Activated T-helper 2 cell treated with anti-CD3 and anti-CD28 coated beads, Interferon-gamma antibody, Interleukin-2, Interleukin-4, amounts not matched to agents 10 μg/mL and 5 μg/mL and 100 μg/mL, durations not matched to agents 14 hours and 24 hours and 36 hours (primary cell): ENCODE measurements around the gene ATF5. TPM values are rescaled to one million over a fixed set of nuclear protein-coding genes. Genes with fewer than 3 reads are reported as not detected.
A peak's percentile ranks its signal among the peaks of the same experiment; 100 is the strongest.

ENCODE experiments used
- DNase-seq: peaks from one replicate; pipeline ENCODE4 v3.0.0; 2021; ENCODE audit warnings: low spot score
- H3K27ac Mint-ChIP-seq: one replicate; pipeline ENCODE4 v1.8.0; 2021; ENCODE audit warnings: mixed read lengths
- H3K27me3 Mint-ChIP-seq: one replicate; pipeline ENCODE4 v1.8.0; 2021; ENCODE audit warnings: low read depth, mixed read lengths
- H3K36me3 Mint-ChIP-seq: one replicate; pipeline ENCODE4 v1.8.0; 2021; ENCODE audit warnings: low read depth, mixed read lengths
- H3K4me1 Mint-ChIP-seq: one replicate; pipeline ENCODE4 v1.8.0; 2021; ENCODE audit warnings: low read depth, mixed read lengths
- H3K4me3 Mint-ChIP-seq: one replicate; pipeline ENCODE4 v1.8.0; 2021; ENCODE audit warnings: low read depth, mild to moderate bottlenecking, moderate library complexity, mixed read lengths
- H3K9me3 Mint-ChIP-seq: one replicate; pipeline ENCODE4 v1.8.0; 2021; ENCODE audit warnings: mixed read lengths
- intact Hi-C: fragments of 100-400 bp; cut with micrococcal nuclease; formaldehyde crosslinking; loops from one replicate; pipeline ENCODE4 v1.15.1; 2023
- total RNA-seq: library from RNA; stranded (reverse); gene quantifications from 2 replicates; pipeline ENCODE4 v1.2.3, GENCODE V29; 2022

The ATF5 gene, protein sequence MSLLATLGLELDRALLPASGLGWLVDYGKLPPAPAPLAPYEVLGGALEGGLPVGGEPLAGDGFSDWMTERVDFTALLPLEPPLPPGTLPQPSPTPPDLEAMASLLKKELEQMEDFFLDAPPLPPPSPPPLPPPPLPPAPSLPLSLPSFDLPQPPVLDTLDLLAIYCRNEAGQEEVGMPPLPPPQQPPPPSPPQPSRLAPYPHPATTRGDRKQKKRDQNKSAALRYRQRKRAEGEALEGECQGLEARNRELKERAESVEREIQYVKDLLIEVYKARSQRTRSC
- 26.0 and 28.3 TPM in 2 replicates for total RNA-seq

DNA sequence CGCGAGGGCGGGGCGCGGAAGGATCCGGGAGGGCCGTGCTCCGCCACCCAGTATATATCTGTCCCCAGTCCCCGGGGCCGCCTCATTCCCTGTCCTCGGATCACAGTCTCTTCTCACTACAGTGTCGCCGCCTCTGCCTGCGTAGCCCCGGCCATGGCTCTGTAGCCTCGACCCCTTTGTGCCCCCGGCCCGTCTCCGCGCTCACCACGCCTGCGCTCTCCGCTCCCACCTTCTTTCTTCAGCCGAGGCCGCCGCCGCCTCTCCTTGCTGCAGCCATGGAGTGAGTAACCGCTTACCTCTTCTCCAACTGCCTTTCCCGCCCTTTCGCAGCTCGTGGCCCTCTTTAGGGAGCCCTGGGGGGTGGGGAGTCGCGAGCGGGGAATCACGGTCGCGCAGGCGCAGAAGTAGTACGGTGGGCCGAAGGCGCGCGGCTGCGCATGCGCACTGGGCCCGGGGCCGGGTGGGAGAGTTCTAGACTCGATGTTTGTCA, at the start of gene ATF5, which contains the start of gene NUP62:
Gene ATF5 (plus strand): TSS at position 85 of the 490 bp plus-strand sequence. CDS start 1,646 bp downstream, outside the sequence.
Gene NUP62 (minus strand): TSS at position 384 of the 490 bp plus-strand sequence. CDS start 19,697 bp downstream, outside the sequence.
- intact Hi-C loops: loop anchor here (2.0 kb wide), 4 partner anchors 32 to 400 kb away; partner anchors contain the start of genes AKT1S1, IL4I1, KCNC3 and RRAS
- peak; percentile 90 for DNase-seq
- no peaks in the 10 kb centered on the region for H3K9me3 Mint-ChIP-seq
- H3K27ac Mint-ChIP-seq: peak within 1 kb of the TSS; percentile 98
- peaks cover 79% of the 10 kb centered on the region for H3K36me3 Mint-ChIP-seq
- peaks cover 36% of the 10 kb centered on the region for H3K4me1 Mint-ChIP-seq
- H3K27me3 Mint-ChIP-seq: no peaks in the 10 kb centered on the region
- H3K4me3 Mint-ChIP-seq: peak within 1 kb of the TSS; percentile 98

DNA sequence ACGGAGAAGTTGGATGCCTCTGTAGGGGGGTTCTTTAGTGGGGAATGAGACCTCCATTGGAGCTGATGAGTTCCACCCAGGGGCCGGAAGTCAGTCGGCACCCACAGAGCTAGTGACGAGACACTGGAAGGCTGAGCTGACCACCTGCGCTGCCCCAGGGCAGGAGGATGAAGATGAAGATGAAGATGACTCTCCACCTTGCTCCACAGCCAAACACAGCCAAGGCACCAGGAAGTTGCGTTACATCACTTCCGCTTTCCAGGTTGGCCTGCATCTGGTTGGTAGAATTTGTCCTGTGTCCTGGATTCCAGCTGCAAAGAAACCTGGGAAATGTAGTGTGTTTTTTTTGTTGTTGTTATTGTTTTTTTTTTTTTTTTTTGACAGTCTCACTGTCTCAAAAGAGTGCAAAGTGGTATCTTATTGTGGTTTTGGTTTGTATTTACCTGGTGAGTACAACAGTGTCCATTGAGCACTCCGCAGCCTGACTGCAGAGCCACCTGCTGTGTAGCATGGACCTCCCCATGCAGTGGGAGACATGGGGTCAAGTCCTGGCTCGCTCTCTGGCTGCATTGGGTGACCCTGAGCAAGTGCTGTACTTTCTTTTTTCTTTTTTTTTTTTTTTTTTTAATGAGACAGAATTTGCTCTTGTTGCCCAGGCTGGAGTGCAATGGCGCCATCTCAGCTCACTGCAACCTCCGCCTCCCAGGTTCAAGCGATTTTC, 49.6 kb upstream of the ATF5 start:
- intact Hi-C loops: no loop called here
- no peak overlapping the region for H3K27ac Mint-ChIP-seq
- DNase-seq: no peak
- H3K4me1 Mint-ChIP-seq: peaks cover 22% of the 10 kb centered on the region
- H3K27me3 Mint-ChIP-seq: no peaks in the 10 kb centered on the region
- peaks cover 53% of the 10 kb centered on the region for H3K36me3 Mint-ChIP-seq
- H3K4me3 Mint-ChIP-seq: peak overlapping the region; percentile 22
- H3K9me3 Mint-ChIP-seq: no peaks in the 10 kb centered on the region

DNA sequence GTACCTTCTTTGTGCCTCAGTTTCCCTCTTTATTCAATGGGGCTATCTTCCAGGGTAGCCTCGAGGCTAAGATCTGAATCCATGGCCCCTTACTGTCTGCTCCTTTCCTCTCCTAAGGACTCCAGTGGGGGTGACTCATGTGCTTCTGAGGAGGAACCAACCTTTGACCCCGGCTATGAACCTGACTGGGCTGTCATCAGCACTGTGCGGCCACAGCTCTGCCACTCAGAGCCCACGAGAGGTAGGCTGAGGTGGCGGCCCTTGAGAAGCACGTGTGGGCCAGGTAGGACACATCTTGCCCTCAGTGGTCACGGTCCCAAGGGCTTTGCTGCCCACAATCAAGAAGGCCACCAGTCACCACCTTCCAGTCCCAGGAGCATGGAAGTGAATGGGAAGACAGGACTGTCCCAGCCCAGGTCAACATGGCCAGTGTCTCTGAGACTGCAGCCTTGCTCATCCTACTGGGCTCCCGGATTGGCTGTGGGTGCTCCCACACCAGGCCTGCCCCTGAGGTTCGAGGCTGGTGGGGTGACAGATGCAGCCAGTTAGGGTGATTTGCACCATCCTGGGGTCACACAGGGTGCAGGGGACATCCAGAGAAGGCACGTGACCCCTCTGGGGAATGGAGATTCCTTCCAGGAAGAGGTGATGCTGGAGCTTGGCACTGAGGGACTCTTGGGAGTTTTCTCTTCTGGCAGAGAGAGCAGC, 48.7 kb upstream of the ATF5 start:
- Mint-ChIP-seq H3K4me1 (peaks cover 17% of the 10 kb centered on the region), H3K4me3 (peak overlapping the region; percentile 14), H3K36me3 (peaks cover 61% of the 10 kb centered on the region)

DNA sequence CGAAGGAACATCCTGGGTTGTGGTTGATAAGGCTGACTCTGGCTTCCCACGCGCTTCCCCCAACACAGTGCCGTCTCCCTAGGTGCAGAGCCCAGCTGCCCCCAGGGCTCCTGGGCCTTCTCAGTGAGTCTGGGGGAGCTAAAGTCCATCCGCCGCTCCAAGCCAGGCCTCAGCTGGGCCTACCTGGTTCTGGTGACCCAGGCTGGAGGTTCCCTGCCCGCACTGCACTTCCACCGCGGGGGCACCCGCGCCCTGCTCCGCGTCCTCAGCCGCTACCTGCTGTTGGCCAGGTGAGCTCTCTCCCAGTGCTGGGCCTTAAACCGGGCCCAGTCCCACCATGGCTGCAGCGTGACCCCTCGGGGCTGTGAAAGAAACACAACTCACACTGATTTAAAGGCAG, 47.8 kb upstream of the ATF5 start:
- H3K36me3 Mint-ChIP-seq: peaks cover 65% of the 10 kb centered on the region
- H3K4me1 Mint-ChIP-seq: peaks cover 12% of the 10 kb centered on the region
- intact Hi-C loops: no loop called here
- DNase-seq: no peak
- H3K27me3 Mint-ChIP-seq: no peaks in the 10 kb centered on the region
- H3K27ac Mint-ChIP-seq: no peak overlapping the region
- H3K4me3 Mint-ChIP-seq: no peak overlapping the region
- H3K9me3 Mint-ChIP-seq: no peaks in the 10 kb centered on the region

More for the DNA sequence above, 48.7 kb upstream of the ATF5 start:
- intact Hi-C loops: no loop called here
- Mint-ChIP-seq H3K27me3 (no peaks in the 10 kb centered on the region), H3K9me3 (no peaks in the 10 kb centered on the region), H3K27ac (no peak overlapping the region)
- DNase-seq: no peak

DNA sequence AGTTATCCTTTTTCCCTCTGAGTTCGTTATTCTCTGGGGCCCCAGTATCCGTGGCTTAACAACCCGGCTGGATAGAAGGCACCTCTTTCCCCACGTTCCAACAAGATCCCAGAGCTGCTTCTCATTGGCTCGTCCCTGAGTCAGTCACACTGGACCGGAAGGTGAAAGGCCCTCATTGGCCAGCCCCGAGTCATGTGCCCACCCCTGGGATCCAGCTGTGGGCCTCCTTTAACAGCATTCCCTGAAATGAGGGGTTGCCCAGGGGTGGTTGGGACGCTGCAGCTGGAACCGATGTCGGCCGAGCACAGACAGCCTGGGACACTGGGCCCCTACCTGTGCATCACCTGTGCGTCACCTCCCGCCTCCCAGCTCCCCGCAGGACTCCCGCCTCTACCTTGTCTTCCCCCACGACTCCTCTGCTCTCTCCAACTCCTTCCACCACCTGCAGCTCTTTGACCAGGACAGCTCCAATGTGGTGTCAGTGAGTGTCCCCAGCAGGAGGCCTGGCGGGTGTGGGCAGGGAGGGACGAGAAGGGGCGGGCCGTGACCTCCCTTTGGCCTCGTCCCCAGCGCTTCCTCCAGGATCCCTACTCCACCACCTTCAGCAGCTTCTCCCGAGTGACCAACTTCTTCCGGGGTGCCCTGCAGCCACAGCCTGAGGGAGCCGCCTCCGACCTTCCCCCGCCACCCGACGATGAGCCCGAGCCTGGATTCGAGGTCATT, 47.2 kb upstream of the ATF5 start:
- no peaks in the 10 kb centered on the region for H3K9me3 Mint-ChIP-seq
- DNase-seq: no peak
- peaks cover 69% of the 10 kb centered on the region for H3K36me3 Mint-ChIP-seq
- intact Hi-C loops: no loop called here
- no peak overlapping the region for H3K27ac Mint-ChIP-seq
- no peak overlapping the region for H3K4me3 Mint-ChIP-seq
- no peaks in the 10 kb centered on the region for H3K27me3 Mint-ChIP-seq
- H3K4me1 Mint-ChIP-seq: peaks cover 12% of the 10 kb centered on the region

DNA sequence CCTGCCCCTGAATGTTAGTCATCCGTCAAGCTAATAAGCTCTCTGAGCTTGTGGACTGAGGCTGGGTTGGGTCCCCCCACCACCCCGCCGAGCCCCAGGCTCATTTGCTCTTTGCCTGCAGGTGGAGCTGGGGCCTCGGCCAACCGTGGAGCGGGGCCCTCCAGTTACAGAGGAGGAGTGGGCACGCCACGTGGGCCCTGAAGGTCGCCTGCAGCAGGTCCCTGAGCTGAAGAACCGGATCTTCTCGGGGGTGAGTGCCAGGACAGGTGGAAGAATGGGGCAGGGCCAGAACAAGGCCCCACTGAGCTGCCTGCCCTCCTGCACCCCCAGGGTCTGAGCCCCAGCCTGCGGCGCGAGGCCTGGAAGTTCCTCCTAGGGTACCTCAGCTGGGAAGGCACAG, 46.4 kb upstream of the ATF5 start:
- no peak overlapping the region for H3K27ac Mint-ChIP-seq
- peaks cover 12% of the 10 kb centered on the region for H3K4me1 Mint-ChIP-seq
- DNase-seq: no peak
- no peak overlapping the region for H3K4me3 Mint-ChIP-seq
- no peaks in the 10 kb centered on the region for H3K27me3 Mint-ChIP-seq
- intact Hi-C loops: no loop called here
- no peaks in the 10 kb centered on the region for H3K9me3 Mint-ChIP-seq
- peaks cover 69% of the 10 kb centered on the region for H3K36me3 Mint-ChIP-seq

DNA sequence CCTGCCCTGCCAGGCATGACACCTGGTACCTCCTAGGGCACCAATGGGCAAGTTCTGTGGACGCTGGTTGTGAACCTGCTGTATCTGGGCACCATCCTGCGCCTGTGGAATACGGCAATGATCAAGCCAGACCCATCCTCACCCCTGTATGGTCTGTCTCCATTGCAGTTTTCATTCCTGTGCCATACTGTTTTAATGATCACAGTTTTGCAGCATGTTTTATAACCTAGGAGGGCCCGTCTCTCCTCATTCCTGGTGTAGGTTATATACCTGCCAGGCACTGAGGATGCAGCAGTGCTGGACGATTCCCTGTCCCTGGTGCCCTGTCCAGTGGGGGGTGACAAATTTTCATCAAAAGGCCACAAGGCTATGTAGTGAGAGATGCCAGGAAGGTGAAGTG, 45.9 kb upstream of the ATF5 start:
- H3K36me3 Mint-ChIP-seq: peaks cover 66% of the 10 kb centered on the region
- DNase-seq: no peak
- no peak overlapping the region for H3K4me3 Mint-ChIP-seq
- peaks cover 10% of the 10 kb centered on the region for H3K4me1 Mint-ChIP-seq
- H3K27ac Mint-ChIP-seq: no peak overlapping the region
- intact Hi-C loops: no loop called here
- no peaks in the 10 kb centered on the region for H3K9me3 Mint-ChIP-seq
- no peaks in the 10 kb centered on the region for H3K27me3 Mint-ChIP-seq

DNA sequence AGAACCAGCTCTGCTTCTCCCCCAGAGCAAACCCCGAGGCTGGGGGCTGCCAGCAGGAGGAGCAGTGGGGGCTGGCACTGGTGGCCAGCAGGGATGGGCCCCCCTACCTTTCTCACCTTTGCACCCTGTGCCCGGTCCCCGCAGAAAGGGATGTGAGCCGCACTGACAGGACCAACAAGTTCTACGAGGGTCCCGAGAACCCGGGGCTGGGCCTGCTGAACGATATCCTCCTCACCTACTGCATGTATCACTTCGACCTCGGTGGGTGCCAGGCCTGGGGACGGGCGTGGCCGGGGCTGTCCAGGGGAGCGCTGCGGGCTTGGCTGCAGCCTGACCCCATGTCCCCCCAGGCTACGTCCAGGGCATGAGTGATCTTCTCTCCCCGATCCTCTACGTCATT, 44.9 kb upstream of the ATF5 start:
- no peaks in the 10 kb centered on the region for H3K27me3 Mint-ChIP-seq
- peaks cover 67% of the 10 kb centered on the region for H3K36me3 Mint-ChIP-seq
- DNase-seq: no peak
- H3K9me3 Mint-ChIP-seq: no peaks in the 10 kb centered on the region
- intact Hi-C loops: no loop called here
- H3K27ac Mint-ChIP-seq: no peak overlapping the region
- no peak overlapping the region for H3K4me3 Mint-ChIP-seq
- peaks cover under 1% of the 10 kb centered on the region for H3K4me1 Mint-ChIP-seq

DNA sequence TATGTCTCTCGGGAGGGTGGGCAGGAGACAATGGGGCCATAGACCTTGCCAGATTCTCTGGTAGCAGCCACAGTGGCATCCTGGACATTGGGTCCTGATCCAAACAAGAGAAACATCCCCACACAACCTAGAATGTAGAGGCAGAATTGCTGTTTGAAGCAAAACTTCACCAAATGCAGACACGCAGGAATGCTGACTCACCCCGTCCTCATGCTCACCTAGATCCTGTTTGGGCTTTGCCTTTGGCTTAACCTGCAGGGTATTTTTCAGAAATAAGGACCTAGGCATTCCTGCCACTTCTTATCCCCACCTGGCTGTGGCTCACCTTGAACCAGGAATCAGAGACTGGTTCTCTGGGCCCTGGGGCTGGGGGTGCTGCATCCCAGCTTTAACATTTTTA, 44.2 kb upstream of the ATF5 start:
- peaks cover 2% of the 10 kb centered on the region for H3K4me1 Mint-ChIP-seq
- H3K27ac Mint-ChIP-seq: no peak overlapping the region

DNA sequence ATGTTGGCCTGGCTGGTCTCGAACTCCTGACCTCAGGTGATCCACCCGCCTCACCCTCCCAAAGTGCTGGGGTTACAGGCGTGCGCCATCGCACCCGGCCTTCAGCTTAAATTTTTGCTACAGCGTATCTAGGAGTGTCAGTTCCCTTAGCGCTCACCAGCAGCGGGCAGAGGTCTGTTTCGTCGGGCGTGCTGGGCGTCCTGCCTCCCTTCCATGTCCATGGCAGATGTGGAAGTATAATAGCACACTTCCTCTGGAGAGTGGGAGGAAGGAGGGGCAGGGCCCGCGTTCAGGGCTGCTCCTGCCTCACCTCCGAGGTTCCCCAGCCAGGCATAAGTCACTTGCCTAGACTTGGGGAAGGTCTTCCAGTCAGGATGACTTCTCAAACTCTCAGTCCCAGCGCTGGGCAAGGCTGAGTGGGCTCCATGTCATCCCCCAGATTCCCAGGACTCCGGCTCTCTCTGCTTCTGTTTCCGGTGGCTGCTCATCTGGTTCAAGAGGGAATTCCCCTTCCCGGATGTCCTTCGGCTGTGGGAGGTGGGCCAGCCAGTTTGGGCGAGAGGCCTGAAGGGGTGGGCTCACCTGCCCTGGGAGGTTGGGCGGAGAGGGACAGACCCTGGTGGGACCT, 41.9 kb upstream of the ATF5 start:
- H3K27ac Mint-ChIP-seq: no peak overlapping the region
- no peak for DNase-seq

More for the DNA sequence above, 44.2 kb upstream of the ATF5 start:
- no peak for DNase-seq
- intact Hi-C loops: no loop called here
- Mint-ChIP-seq H3K9me3 (no peaks in the 10 kb centered on the region), H3K36me3 (peaks cover 69% of the 10 kb centered on the region), H3K27me3 (no peaks in the 10 kb centered on the region), H3K4me3 (no peak overlapping the region)

DNA sequence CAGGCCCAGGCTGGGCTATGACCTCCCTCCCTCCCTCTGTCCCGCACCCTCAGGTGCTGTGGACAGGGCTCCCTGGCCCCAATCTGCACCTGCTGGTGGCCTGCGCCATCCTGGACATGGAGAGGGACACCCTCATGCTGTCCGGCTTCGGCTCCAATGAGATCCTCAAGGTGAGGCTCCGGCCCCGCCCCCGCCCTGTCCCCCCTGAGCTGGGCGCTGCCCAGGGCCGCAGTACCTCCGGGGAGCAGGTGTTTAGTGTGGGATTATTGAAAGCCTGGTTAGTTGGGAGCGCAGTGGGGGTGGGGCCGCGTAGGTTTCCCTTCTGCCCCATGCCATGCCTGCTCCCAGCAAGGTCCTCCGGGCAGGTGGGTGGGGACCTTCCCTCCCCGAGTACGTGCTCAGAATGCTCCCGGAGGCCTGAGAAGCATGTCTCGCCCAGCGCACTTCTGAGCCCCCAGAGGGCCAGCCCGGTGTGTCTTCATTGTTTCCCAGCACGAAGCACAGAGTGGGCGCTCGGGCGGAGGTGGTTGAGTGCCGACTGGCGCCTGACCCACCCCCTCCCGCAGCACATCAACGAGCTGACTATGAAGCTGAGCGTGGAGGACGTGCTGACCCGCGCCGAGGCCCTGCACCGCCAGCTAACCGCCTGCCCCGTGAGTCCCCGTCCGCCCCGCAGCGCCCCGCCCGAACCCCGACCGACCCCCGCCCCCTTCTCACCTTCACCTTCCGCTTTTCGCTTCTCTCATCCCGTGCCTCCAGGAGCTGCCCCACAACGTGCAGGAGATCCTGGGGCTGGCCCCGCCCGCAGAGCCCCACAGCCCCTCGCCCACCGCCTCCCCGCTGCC, 41.1 kb upstream of the ATF5 start:
- intact Hi-C loops: no loop called here
- no peak for DNase-seq
- peaks cover 46% of the 10 kb centered on the region for H3K36me3 Mint-ChIP-seq
- no peaks in the 10 kb centered on the region for H3K27me3 Mint-ChIP-seq
- peaks cover 7% of the 10 kb centered on the region for H3K4me1 Mint-ChIP-seq
- no peak overlapping the region for H3K27ac Mint-ChIP-seq
- H3K9me3 Mint-ChIP-seq: no peaks in the 10 kb centered on the region
- H3K4me3 Mint-ChIP-seq: no peak overlapping the region

More for the DNA sequence above, 41.9 kb upstream of the ATF5 start:
- peaks cover 53% of the 10 kb centered on the region for H3K36me3 Mint-ChIP-seq
- H3K4me1 Mint-ChIP-seq: peaks cover 5% of the 10 kb centered on the region
- H3K27me3 Mint-ChIP-seq: no peaks in the 10 kb centered on the region
- intact Hi-C loops: no loop called here
- H3K9me3 Mint-ChIP-seq: no peaks in the 10 kb centered on the region
- no peak overlapping the region for H3K4me3 Mint-ChIP-seq
